GM11168 (cell line): Measurements from ENCODE around the gene PAQR3.
"Not testable (repeated sequence)": the region's sequence is repeated elsewhere in the genome, so short reads cannot be mapped to it uniquely, and the experiment has no call there.

Experiments used
- in situ Hi-C: fragments of 300-500 bp; cut with MboI; formaldehyde crosslinking; loops from one replicate; pipeline ENCODE4 v1.12.0; 2022; ENCODE audit warnings: low sequenced_read_pairs; ENCODE audit not compliant: unreplicated experiment

PAQR3 gene

GRCh38 chr4:78936989-78937388 lies 2.2 kb downstream of the PAQR3 start:
- in situ Hi-C loops = loop anchor here (25.0 kb wide), 1 partner anchor 1300 kb away; no protein-coding TSS in a partner anchor

GRCh38 chr4:78930016-78930629 lies 9.1 kb downstream of the PAQR3 start:
- in situ Hi-C loops = loop anchor here (25.0 kb wide), 1 partner anchor 1307 kb away; no protein-coding TSS in a partner anchor

DNA sequence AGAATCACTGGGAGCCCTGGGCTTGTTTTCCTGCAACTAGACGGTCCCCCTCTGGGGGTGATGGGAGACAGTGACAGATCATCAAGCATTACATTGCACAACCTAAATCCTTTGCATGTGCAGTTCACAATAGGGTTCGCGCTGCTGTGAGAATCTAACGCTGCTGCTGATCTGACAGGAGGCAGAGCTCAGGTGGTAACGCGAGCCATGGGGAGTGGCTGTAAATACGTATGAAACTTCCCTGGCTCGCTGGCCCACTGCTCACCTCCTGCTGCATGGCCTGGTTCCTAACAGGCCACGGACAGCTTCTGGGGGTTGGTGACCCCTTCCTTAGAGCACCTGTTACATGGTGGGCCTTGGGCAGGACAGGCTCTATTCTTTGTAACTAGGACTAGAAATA lies 10.4 kb downstream of the PAQR3 start:
- in situ Hi-C loops = loop anchor here (25.0 kb wide), 1 partner anchor 1308 kb away; no protein-coding TSS in a partner anchor

- in situ Hi-C loops = loop anchor here (25.0 kb wide), 1 partner anchor 1310 kb away; no protein-coding TSS in a partner anchor
Observed at GRCh38 chr4:78926826-78927225, 12.4 kb downstream of the PAQR3 start.

DNA sequence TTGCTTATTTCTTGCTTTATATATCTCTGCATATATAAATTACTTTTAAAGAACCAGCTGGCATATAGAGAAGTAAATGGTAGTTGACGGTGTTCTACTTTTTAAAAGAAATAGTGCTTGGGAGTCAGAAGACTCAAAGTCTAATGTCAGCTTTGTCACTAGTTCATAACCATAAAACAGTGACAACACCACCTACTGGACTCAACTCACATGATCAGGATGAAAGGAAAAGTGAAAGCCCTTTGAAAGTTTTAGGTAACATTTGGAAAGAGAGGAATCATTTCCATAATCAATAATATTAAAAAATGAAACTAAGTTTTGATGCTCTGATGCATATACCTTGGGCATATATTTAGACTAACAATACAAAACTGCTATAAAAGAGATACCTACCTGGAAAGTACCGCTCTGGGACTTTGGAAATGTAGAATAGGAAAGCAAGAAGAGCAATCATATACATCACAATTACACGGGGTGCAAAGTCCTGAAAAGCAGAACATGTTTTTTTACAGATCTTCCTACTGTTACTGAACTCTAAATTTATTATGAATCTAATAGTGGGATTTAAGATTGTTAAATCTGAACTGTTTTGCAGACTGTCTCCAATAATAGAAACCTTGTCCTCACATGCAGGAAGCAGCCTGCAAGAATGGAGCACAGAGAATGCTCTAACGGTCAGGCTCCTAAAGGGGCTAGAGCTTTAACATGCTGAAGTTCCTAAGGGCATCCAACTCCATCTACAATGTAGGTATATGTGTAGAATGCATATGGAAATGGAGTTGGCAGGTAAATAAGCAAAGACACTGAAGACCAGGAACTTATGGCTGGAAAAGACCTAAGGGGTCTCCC lies 15.6 kb downstream of the PAQR3 start:
- in situ Hi-C loops = no loop called here

DNA sequence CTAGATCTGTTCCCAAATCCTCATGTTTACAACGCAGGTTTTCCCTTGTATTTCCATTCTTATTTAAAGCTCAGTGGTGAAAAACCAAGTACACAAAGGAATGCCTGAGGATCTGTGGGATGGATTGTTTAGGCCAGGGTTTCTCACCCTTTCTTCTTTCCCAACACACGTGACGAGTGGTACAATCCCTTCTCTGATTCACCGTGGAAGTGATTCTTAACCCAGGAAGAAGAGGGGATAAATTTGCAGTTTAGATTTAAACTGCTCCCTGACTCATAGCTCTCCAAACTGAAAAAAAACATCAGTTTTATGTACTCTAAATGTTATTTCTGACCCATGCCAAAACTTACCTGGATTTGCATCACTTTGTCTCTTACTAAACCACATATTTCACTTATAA lies 17.0 kb downstream of the PAQR3 start:
- in situ Hi-C loops = no loop called here

DNA sequence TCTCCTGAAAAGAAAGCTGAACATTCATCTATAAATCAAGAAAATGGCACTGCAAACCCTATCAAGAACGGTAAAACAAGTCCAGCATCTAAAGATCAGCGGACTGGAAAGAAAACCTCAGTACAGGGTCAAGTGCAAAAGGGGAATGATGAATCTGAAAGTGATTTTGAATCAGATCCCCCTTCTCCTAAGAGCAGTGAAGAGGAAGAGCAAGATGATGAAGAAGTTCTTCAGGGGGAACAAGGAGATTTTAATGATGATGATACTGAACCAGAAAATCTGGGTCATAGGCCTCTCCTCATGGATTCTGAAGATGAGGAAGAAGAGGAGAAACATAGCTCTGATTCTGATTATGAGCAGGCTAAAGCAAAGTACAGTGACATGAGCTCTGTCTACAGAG lies 28.6 kb downstream of the PAQR3 start:
- in situ Hi-C loops = no loop called here

GRCh38 chr4:78908974-78909373 lies 30.3 kb downstream of the PAQR3 start:
- in situ Hi-C loops = not testable (repeated sequence)

- in situ Hi-C loops = no loop called here
Observed at GRCh38 chr4:78907638-78908037, 31.6 kb downstream of the PAQR3 start.

DNA sequence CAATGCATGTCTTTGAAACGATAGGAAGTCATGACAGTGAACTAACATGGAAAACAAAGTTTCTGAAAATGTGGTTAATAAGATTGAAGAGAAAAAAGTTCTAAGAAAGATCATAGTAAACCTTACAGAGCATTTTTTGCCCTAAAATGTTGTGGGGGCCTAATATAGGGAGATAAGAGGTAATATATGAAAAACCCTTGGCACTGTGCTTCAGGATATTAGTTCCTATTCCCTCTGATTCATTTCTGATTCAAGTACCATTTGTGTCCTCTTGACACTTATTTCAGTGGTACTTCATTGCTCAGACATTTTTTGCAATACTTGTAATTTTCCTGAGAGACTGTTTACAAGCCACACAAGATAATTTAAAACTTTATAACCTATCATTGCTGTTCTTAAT lies 35.1 kb downstream of the PAQR3 start:
- in situ Hi-C loops = no loop called here

- in situ Hi-C loops = no loop called here
Observed at GRCh38 chr4:78902298-78902697, 36.9 kb downstream of the PAQR3 start.

DNA sequence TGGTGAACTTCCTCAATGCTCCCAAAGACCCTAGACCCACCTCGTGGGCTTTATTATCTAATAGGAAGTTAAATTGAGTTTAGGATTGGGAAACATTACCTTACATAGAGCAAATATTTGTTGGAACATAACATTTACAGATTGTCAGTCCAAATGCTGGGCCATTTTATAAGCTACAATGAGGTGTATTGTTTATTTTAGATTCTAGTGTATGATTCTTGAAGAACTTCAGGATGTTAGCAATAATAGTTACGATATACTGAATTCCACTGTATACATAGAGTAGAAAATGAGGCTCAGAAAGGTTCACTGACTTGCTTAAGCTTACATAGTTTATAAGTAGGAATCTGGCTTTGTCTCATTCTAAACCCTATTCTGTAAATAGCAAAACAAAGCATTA lies 37.4 kb downstream of the PAQR3 start:
- in situ Hi-C loops = no loop called here

- in situ Hi-C loops = no loop called here
Observed at GRCh38 chr4:78899302-78899701, 39.9 kb downstream of the PAQR3 start.

DNA sequence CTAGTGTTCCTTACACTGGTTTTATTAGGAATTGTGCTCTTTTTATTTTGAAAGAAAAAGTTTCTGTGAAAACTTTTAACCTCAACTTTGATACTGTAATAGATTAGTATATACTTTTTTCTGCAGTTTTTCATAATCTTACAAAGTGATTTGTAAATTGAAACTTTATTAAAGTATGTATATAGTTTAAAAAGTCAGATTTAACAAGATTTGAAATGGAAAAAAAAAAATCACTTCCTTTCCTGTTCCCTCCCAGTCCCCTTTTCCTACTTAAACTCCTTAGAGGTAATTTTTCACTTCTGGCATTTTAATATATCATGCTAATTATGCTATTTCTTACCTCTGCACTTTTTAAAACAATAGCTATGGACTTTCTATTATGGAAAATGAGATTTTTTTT lies 49.3 kb downstream of the PAQR3 start:
- in situ Hi-C loops = no loop called here

DNA sequence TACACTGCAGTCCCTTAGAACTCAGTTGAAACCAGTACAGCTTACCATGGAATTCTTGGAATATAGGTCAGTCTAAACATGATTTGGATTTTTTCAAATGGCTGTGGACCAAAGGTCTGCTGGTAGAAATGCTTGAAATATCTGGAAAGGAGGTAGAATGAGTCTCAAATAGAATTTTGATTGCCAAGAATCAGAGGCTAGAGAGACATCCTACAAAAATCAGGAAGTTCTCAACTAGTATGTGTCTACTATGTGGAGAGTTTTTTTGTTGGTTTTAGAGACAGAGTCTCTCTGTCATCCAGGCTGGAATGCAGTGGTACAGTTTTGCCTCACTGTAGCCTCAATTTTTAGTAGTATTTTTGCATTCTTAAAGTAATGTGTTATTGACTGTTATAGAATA lies 53.6 kb downstream of the PAQR3 start:
- in situ Hi-C loops = no loop called here

DNA sequence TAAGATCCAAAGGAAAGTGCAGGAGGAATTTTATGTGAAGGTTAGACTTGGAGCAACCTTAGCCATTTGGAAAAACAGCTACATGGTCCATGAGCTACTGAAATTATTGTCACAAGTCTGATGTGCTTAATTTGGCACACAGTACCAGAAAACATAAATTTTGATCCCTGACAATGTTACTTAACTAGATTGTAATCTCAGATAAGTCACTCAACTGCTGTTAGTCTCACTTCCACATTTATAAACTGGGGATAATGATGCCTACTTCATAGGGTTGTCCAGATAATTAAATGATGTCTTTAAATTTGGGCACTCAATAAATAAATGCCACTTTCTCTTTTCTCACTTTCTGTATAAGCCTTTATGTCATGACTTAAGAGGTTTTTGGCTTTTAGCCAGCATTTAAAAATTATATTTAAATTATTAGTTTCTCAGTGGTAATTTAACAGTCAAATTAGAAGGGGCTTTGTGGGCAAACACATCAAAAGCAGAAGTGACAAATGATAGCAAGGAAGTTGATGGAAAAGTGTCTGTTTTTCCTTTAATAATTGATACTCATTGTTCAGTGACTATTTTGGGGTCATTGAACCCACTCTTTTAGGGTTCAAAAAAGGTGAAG lies 58.3 kb downstream of the PAQR3 start:
- in situ Hi-C loops = no loop called here

GRCh38 chr4:78878031-78878430 lies 61.2 kb downstream of the PAQR3 start:
- in situ Hi-C loops = no loop called here

GRCh38 chr4:78876568-78877320 lies 62.5 kb downstream of the PAQR3 start:
- in situ Hi-C loops = no loop called here

DNA sequence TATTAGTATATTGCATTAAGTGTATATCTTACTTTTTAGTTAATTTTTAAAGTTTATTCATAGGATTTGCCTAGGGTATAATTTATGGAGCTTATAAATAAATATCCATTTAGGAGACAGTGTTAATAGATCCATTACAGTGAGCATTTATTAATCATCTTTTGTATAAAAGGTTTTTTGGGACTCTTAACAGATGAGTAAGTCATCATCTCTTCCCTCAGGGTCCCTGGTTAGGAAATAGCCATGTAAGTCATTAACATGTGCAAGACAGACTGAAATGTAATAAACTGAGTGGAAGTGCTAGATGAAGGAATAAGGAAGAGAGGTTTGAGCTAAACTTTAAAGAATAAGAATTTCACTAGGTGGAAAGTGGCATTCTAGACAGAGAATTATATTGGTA lies 69.2 kb downstream of the PAQR3 start:
- in situ Hi-C loops = no loop called here

- in situ Hi-C loops = not testable (repeated sequence)
Observed at GRCh38 chr4:78868712-78869111, 70.5 kb downstream of the PAQR3 start.
